NCI-H2196 treated with DMSO at 0.1 percent for 48 hours (cell line): ENCODE results near the gene DENND1C.
A peak's percentile ranks its signal among the peaks of the same experiment; 100 is the strongest.

Source experiments
- DNase-seq: peaks from one replicate; lab custom pipeline; 2025; ENCODE audit not compliant: unreplicated experiment; lab: John Stamatoyannopoulos, UW

The DENND1C gene

DNA sequence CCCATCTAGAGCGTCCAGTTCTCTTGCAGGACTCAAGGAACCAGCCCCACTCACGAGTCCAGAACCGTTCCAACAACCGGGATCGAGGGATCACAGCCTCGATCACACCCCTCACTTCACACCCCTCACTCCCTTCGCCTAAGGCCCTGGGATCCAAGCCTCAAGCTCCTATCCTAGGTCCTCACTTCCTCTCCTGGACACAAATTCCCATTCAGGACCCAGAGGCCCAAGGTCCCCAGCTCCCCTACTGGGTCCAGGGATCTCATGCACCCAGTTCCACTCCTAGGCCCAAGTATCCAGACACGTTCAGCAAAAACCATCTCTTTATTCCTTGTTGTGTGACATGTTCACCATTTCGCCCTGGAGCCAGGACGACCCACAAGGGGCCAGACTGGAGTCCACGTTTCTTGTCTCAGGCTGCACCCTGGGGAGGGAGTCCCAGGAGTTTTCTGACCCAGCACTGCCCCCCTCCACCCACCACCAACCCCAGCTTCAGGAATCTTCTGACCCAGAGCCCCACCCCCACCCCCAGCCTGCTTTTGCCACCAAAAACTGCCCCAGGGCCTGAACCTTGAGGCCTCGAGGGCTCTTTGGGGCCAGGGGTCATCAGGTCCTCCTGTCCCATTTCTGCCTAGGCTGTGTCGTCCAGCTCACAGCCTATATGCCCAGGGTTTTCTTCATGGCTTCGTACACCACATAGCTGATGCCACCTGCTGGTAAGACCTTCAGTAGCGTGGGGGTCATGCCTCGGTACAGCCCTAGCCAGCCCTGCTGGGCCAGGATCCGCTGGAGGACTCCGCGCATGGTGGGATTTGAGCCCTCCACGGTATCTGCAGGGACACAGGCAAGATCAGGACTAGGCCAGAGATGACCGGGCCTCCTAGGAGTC is 55.6 kb downstream of the DENND1C start:
- no peak for DNase-seq

DNA sequence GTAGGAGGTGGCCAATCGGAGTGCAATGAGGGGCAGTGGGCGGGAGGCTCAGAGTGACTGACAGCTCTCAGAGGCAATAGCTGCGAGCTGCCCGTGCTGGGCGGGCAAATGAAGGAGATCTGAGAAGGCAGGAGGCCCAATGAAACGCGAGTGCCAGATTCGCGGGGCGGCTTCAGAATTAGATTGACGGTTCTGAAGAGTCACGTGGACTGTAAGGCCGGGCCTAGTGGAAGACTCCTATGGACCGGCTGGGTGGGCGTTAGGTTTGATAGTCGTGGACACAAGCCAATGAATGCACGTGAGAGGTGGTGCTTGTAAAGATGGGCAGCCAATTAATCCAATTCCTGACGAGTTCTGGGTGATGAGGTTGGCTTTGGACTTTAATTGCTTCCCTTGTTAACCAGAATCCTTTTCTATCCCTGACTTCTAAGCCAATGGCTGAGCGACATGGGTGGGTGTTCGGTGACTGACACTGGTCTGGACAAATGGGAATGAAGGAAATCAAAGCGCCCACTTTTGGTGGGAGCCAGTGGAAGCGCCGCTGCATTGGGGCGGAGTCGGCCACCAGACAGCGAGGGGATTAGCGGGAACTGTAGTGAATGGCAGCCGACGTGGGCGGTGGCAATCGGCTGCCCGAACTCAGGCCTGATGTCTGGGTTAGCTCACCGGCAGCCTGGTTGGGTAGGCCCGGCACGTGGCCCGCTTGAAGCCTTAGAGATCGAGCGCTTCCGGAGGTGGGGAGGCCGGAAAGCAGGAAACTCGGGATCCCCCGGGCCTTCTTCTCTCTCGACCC is 56.5 kb downstream of the DENND1C start:
- DNase-seq = peak; percentile 100

DNA sequence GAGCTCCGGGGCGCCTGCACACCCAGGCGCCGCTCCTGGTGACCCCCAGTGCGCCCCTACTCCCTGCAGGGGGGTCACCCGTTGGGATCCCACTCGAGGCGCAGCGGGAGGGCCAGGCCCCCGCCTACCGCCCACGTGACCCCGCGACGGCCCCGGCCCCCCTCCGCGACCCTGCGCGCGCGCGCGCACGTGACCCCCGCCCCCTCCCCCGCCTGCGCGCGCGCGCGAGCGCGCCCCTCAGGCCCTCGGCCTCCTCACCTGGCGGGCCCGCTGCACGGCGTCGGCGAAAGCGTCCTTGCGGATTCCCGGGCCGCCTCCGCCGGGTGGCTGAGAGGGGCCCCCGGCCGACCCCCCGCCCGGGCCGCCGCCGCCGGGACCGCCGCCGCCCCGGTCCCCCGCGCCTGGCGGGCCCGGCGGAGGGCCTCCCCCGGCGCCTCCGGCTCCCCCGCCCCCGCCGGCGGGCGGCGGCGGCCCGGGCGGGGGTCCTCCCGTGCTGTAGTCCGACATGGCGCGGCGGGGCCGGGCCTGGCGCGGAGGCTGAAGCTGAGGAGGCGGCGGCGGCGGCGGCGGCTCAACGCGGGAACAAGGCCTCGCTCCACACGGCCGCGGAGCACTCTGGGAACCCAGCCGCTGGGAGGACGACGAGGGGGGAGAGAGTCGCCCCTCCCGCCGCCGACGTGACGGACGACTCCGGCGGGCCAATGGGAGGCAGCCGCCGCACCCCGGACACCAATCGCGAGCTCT is 57.2 kb downstream of the DENND1C start, which contains the start of gene KHSRP:
Gene KHSRP, minus strand, starts transcription at position 617 of the 744 bp plus-strand sequence. Its CDS starts 110 bp downstream, at position 507.
- no peak for DNase-seq

DNA sequence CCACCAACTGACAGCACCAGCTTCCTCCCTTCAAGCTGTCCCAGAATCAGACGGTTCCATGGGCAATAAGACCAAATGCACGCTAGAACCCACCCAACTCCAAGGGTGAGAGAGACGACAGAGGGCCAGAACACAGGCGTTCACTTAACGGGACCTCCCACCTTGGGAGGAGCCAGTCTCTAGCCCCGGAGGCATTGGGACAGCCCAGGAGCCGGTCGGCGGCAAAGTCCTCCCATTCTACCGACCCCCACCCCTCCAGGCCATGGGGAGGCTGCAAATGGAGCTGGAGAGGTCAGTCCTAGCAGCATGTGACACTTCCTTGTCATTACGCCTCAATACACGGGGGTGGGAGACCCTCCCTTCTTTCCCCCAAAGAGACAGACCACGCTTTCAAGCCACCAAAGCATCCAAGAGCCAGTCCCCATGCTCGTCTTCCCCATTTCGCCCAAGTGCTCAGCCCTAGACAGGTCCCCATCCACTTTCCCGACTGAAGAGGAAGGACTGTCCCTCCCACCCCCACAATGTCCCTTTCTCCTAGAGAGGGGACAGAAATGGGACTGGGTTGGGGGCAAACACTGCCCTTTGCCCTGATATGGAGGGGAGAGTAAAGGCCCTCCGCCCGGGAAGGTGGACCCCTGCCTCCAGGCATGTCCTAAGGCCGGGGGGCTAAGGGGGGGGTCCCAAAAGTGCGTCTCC is 57.9 kb downstream of the DENND1C start:
- DNase-seq = no peak

DNA sequence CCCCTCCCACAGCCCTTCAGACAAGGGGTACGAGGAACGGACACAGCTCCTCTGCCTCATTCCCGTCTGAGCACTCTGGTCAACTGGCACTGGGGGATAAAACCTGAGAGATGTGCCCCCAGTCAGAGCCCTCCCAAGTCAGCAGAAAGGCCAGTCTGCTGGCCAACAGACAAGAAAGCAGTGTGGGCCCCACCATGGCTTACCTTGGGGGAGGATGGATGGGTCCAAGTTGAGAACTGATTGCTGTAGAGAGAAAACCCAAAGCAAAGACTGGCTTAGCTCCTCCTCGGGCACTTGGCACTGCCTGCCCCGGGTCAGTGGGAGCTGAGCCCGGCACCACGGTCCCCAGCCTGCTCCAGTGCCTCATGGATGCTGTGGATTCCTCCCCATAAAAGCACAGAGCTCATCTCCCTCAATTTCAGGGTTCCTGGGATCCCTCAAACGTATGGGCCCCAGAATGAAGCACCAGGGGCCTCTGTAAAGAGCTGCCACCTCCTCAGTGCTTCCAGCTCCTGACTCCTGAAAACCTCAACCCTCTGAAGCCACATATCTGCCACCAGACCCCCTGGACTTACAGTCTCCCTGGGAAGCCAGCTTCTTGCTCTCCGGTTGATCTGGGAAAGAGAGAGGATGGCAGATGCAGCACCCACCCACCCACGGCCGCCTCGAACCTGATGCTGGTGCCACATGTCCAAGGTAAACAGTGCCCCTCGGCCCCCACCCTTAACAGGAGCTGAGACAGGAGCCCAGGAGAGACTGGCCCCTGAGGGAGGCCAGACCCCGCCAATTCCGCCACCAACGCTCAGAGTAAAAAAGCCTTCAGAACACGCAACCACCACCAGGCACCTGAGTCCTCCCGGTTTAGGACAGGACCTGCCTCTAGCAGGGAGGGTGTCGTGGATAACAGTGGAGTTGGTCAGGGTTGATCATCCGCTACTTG is 60.2 kb downstream of the DENND1C start:
- no peak for DNase-seq

DNA sequence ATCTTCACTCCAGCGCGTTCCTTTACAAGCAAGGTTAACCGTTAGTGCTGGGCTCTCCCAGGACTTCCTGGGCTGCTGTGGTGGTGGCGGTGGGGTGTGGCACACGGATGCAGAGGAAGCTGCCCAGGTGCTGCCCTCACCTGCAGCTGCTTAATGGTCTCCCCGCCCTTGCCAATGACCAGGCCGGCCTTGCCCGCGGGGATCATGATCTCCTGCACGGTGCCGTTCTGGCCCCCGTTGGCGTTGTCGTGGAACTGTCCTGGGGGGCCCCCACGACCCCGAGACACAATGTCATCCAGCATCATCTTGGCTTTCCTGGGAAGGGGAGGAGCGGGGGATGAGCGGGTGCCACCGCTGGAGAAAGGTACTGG is 63.0 kb downstream of the DENND1C start:
- DNase-seq = no peak

DNA sequence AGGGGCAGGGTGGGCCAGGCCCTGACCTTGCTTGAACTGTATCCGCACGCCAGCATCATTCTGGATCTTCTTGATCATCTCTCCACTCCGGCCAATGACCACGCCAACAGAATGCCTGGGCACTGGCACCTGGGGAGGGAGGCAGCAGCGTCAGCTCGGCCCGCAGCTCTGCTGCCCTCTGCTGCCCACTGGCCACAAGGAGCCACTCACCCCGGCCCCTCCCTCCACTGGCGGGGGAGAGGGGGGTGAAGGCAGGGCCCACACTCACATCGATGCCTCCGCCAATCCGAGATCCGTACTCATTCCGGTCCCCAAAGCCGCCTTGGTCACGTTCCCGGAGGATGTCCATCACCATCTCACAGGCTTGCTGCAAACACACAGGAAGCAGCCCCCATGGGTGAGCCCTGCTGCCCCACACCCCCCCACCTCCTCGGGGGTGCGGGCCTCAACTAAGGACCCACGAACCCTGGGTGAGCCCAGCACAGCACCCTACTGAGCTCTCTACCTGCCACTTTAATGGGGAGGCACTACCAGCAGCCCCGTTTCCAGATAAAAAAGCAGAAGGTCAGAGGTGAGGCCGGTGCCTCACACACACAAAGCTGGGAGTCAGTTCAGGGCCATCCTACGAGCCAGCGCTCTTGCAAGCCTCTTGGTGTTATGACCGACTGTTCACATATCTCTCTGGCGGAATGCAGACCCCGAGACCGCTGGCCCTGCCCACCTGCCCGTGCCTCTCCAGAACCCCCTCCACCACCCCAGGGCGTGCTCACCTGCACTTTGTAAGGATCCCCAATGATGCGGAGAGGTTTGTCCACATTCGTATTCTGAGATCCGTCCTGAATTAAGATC is 63.6 kb downstream of the DENND1C start:
- DNase-seq = no peak
